HEK293 (cell line): ENCODE results near the gene NCKAP5.

Experiments used
- CTCF ChIA-PET: fragments of 350-600 bp; formaldehyde crosslinking; extraction: SDS; loops from one replicate; lab custom pipeline; 2021; ENCODE audit warnings: antibody characterized with exemption; lab: Yijun Ruan, JAX
- POLR2A ChIA-PET: fragments of 300-600 bp; formaldehyde crosslinking; extraction: SDS; loops from one replicate; lab custom pipeline; 2020; ENCODE audit warnings: antibody characterized with exemption, inconsistent platforms; lab: Yijun Ruan, JAX
- H3K27ac ChIP-seq: fragments of 200-500 bp; sonication (Bioruptor generic); 2 replicates; pipeline ENCODE4 v1.5.1; 2014; ENCODE audit warnings: low read depth, low read length, control low read depth, inconsistent platforms; ENCODE audit errors: extremely low read depth
- H3K36me3 ChIP-seq, 2 experiments: fragments of 200-500 bp in 1 of 2; sonication (Bioruptor generic) in 1 of 2; 1 replicate in 1 of 2; 2 replicates in 1 of 2; pipeline ENCODE4 v1.5.1; 2014 to 2017; ENCODE audit warnings: inconsistent platforms in 2 of 2, low read length in 2 of 2; ENCODE audit not compliant: control insufficient read depth in 2 of 2, insufficient read depth in 1 of 2
- H3K4me1 ChIP-seq: fragments of 200-500 bp; sonication (Bioruptor generic); 2 replicates; pipeline ENCODE4 v1.5.1; 2014; ENCODE audit warnings: mild to moderate bottlenecking, low read length, inconsistent platforms; ENCODE audit not compliant: control insufficient read depth, insufficient read depth
- H3K4me3 ChIP-seq: 2 replicates; pipeline ENCODE4 v1.5.1; 2011; ENCODE audit warnings: low read depth, mild to moderate bottlenecking, control low read depth, low read length, moderate library complexity
- H3K9me3 ChIP-seq: fragments of 200-500 bp; sonication (Bioruptor generic); 2 replicates; pipeline ENCODE4 v1.5.1; 2014; ENCODE audit warnings: low read depth, low read length, inconsistent platforms; ENCODE audit not compliant: control insufficient read depth, insufficient read depth
- GLI4 ChIP-seq: fragments of 450-650 bp; formaldehyde crosslinking; IDR thresholded peaks from 2 replicates; pipeline ENCODE4 v1.5.1; 2016; ENCODE audit warnings: missing biosample characterization, missing genetic modification characterization
- OSR2 ChIP-seq: fragments of 450-650 bp; formaldehyde crosslinking; IDR thresholded peaks from 2 replicates; pipeline ENCODE4 v1.5.1; 2016; ENCODE audit warnings: missing biosample characterization, missing genetic modification characterization
- PRDM6 ChIP-seq: fragments of 450-650 bp; formaldehyde crosslinking; IDR thresholded peaks from 2 replicates; pipeline ENCODE4 v1.5.1; 2017; ENCODE audit warnings: missing biosample characterization, missing genetic modification characterization
- SETDB1 ChIP-seq: IDR thresholded peaks from one replicate; pipeline ENCODE4 v1.6.1; 2017; ENCODE audit warnings: mild to moderate bottlenecking, low read length, moderate library complexity, mixed read lengths; ENCODE audit not compliant: insufficient read length
- SP3 ChIP-seq: fragments of 450-650 bp; formaldehyde crosslinking; IDR thresholded peaks from 2 replicates; pipeline ENCODE4 v1.5.1; 2016; ENCODE audit warnings: missing biosample characterization, missing genetic modification characterization
- ZEB2 ChIP-seq: fragments of 450-650 bp; formaldehyde crosslinking; IDR thresholded peaks from 2 replicates; pipeline ENCODE4 v1.5.1; 2016; ENCODE audit warnings: missing biosample characterization, missing genetic modification characterization
- ZNF133 ChIP-seq: fragments of 450-650 bp; formaldehyde crosslinking; IDR thresholded peaks from 2 replicates; pipeline ENCODE4 v1.5.1; 2016; ENCODE audit warnings: missing biosample characterization, missing genetic modification characterization
- ZNF146 ChIP-seq: fragments of 450-650 bp; formaldehyde crosslinking; IDR thresholded peaks from 2 replicates; pipeline ENCODE4 v1.5.1; 2016; ENCODE audit warnings: missing biosample characterization, missing genetic modification characterization
- ZNF174 ChIP-seq: fragments of 450-650 bp; formaldehyde crosslinking; IDR thresholded peaks from 2 replicates; pipeline ENCODE4 v1.5.0; 2017; ENCODE audit warnings: missing biosample characterization, mild to moderate bottlenecking, missing genetic modification characterization
- ZNF266 ChIP-seq: fragments of 450-650 bp; formaldehyde crosslinking; IDR thresholded peaks from 2 replicates; pipeline ENCODE4 v1.5.1; 2016; ENCODE audit warnings: missing biosample characterization, missing genetic modification characterization, low read depth
- ZNF426 ChIP-seq: fragments of 450-650 bp; formaldehyde crosslinking; IDR thresholded peaks from 2 replicates; pipeline ENCODE4 v1.5.1; 2017; ENCODE audit warnings: missing biosample characterization, missing genetic modification characterization, mild to moderate bottlenecking, inconsistent platforms, moderate library complexity
- ZNF513 ChIP-seq: fragments of 450-650 bp; IDR thresholded peaks from 2 replicates; pipeline ENCODE4 v1.5.1; 2018; ENCODE audit warnings: missing biosample characterization, missing genetic modification characterization
- ZNF561 ChIP-seq: fragments of 450-650 bp; IDR thresholded peaks from 2 replicates; pipeline ENCODE4 v1.5.1; 2018; ENCODE audit warnings: missing biosample characterization, missing genetic modification characterization, borderline replicate concordance
- ZNF639 ChIP-seq: fragments of 450-650 bp; formaldehyde crosslinking; IDR thresholded peaks from 2 replicates; pipeline ENCODE4 v1.5.1; 2016; ENCODE audit warnings: missing biosample characterization, missing genetic modification characterization
- ZNF701 ChIP-seq: fragments of 450-650 bp; formaldehyde crosslinking; IDR thresholded peaks from 2 replicates; pipeline ENCODE4 v1.5.1; 2016; ENCODE audit warnings: missing biosample characterization, missing genetic modification characterization
- ZNF785 ChIP-seq: fragments of 450-650 bp; formaldehyde crosslinking; IDR thresholded peaks from 2 replicates; pipeline ENCODE4 v1.5.1; 2016; ENCODE audit warnings: missing biosample characterization, missing genetic modification characterization
- ZNF837 ChIP-seq: fragments of 450-650 bp; formaldehyde crosslinking; IDR thresholded peaks from 2 replicates; pipeline ENCODE4 v1.5.1; 2016; ENCODE audit warnings: missing biosample characterization, missing genetic modification characterization
- ZXDB ChIP-seq: fragments of 450-650 bp; formaldehyde crosslinking; IDR thresholded peaks from 2 replicates; pipeline ENCODE4 v1.5.1; 2016; ENCODE audit warnings: missing biosample characterization, missing genetic modification characterization
- TF ChIP-seq, protein P1 (sequence below): fragments of 450-650 bp; formaldehyde crosslinking; IDR thresholded peaks from 2 replicates; pipeline ENCODE4 v1.5.1; 2017; ENCODE audit warnings: missing biosample characterization, missing genetic modification characterization
- TF ChIP-seq, protein P2 (sequence below): fragments of 450-650 bp; formaldehyde crosslinking; IDR thresholded peaks from 2 replicates; pipeline ENCODE4 v1.5.1; 2016; ENCODE audit warnings: missing biosample characterization, missing genetic modification characterization

Gene NCKAP5

GRCh38 chr2:133517876-133518275 is 50.4 kb downstream of the NCKAP5 start:
- Histone ChIP-seq H3K4me3 (no peak overlapping the region), H3K4me1 (no peaks in the 10 kb centered on the region), H3K9me3 (no peaks in the 10 kb centered on the region), H3K36me3 (no peaks in the 10 kb centered on the region), H3K27ac (no peak overlapping the region)
- POLR2A ChIA-PET, result no interaction called here
- TF ChIP-seq ZNF561 (tag by site-specific recombination) (no peak), ZNF513 (no peak), GLI4 (tag by site-specific recombination) (no peak), ZNF426 (no peak), SP3 (tag by site-specific recombination) (no peak), SETDB1 (no peak), ZNF174 (tag by site-specific recombination) (no peak), ZNF133 (tag by site-specific recombination) (no peak), ZNF701 (tag by site-specific recombination) (no peak), OSR2 (tag by site-specific recombination) (no peak), ZNF639 (tag by site-specific recombination) (no peak), ZNF785 (tag by site-specific recombination) (no peak), ZXDB (tag by site-specific recombination) (no peak)
- TF ChIP-seq, protein P1, sequence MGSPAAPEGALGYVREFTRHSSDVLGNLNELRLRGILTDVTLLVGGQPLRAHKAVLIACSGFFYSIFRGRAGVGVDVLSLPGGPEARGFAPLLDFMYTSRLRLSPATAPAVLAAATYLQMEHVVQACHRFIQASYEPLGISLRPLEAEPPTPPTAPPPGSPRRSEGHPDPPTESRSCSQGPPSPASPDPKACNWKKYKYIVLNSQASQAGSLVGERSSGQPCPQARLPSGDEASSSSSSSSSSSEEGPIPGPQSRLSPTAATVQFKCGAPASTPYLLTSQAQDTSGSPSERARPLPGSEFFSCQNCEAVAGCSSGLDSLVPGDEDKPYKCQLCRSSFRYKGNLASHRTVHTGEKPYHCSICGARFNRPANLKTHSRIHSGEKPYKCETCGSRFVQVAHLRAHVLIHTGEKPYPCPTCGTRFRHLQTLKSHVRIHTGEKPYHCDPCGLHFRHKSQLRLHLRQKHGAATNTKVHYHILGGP (tag by site-specific recombination), result no peak
- TF ChIP-seq, protein P2, sequence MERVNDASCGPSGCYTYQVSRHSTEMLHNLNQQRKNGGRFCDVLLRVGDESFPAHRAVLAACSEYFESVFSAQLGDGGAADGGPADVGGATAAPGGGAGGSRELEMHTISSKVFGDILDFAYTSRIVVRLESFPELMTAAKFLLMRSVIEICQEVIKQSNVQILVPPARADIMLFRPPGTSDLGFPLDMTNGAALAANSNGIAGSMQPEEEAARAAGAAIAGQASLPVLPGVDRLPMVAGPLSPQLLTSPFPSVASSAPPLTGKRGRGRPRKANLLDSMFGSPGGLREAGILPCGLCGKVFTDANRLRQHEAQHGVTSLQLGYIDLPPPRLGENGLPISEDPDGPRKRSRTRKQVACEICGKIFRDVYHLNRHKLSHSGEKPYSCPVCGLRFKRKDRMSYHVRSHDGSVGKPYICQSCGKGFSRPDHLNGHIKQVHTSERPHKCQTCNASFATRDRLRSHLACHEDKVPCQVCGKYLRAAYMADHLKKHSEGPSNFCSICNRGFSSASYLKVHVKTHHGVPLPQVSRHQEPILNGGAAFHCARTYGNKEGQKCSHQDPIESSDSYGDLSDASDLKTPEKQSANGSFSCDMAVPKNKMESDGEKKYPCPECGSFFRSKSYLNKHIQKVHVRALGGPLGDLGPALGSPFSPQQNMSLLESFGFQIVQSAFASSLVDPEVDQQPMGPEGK (tag by site-specific recombination), result no peak
- CTCF ChIA-PET, result no interaction called here

DNA sequence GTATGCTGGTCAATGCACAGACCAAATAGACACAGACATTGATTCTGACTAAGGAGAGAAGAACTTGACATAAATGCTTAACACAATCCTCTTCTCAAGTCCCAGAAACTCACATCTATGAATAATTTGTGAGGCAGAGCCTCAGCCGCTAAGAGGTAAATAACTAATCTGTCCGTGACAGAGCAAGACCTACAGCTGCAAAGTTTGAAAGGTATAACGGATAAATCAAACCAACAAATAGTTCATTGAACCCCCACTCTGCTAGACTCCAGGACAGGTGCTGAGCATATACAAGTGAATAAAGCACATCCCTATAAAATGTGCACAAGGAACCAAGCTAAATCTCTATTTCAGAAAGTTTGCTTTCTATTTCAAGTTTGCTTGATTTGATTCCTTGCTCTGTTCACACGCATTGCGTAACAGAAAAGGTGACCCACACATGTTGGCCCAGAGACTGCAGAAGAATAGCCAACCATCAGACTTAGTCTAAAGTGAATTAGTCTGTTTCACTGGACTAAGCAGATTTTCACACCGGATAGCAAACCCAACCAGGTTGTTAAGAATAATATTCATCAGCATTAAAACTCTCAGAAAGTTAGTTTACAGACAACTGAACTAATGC is 51.7 kb downstream of the NCKAP5 start:
- H3K4me3 ChIP-seq, result no peak overlapping the region
- no peaks in the 10 kb centered on the region for H3K9me3 ChIP-seq
- CTCF ChIA-PET, result interaction anchor here (0.6 kb wide), 1 partner anchor 239 kb away, joined by 4 read pairs; no protein-coding TSS in a partner anchor
- H3K36me3 ChIP-seq, result no peaks in the 10 kb centered on the region
- POLR2A ChIA-PET, result no interaction called here
- no peaks in the 10 kb centered on the region for H3K4me1 ChIP-seq
- H3K27ac ChIP-seq, result no peak overlapping the region
- TF ChIP-seq PRDM6 (tag by site-specific recombination), result no peak
- TF ChIP-seq ZNF266 (tag by site-specific recombination), result no peak
- no peak for TF ChIP-seq ZNF146 (tag by site-specific recombination)
- no peak for TF ChIP-seq ZNF837 (tag by site-specific recombination)
- no peak for TF ChIP-seq ZEB2 (tag by site-specific recombination)
